ENCODE measurements around the gene GJA9.

- TF ChIP-seq POLR2AphosphoS5 (IDR thresholded peaks at IDR 0.05) (no peak), CTCF (IDR thresholded peaks at IDR 0.05) (no peak), EP300 (IDR thresholded peaks at IDR 0.05) (no peak)
Measured at GRCh38 chr1:38826886-38827285, 54.5 kb downstream of the GJA9 start.

Data from esophagus muscularis mucosa (tissue), 4 donors.